Fibroblast of lung (primary cell): ENCODE data around the gene ITK. TPM values are rescaled to one million over a fixed set of nuclear protein-coding genes. Genes with fewer than 3 reads are reported as not detected.
"Not testable (repeated sequence)": the region's sequence is repeated elsewhere in the genome, so short reads cannot be mapped to it uniquely, and the experiment has no call there.

Source experiments
- DNase-seq, 2 donors: peaks; one replicate each; pipeline versions ENCODE4 v3.0.0 to v3.0.0-alpha.2; 2010; ENCODE audit warnings: low read depth in 2 of 2
- H2AFZ ChIP-seq: 2 replicates; pipeline ENCODE4 v1.5.1; 2012; ENCODE audit warnings: low read length, control low read depth, inconsistent platforms
- H3K27ac ChIP-seq: 2 replicates; pipeline ENCODE4 v1.5.1; 2011; ENCODE audit warnings: low read length, control low read depth; ENCODE audit not compliant: insufficient read depth
- H3K27me3 ChIP-seq: 2 replicates; pipeline ENCODE4 v1.5.1; 2011; ENCODE audit warnings: mild to moderate bottlenecking, low read length; ENCODE audit not compliant: control insufficient read depth, insufficient read depth
- H3K36me3 ChIP-seq: 2 replicates; pipeline ENCODE4 v1.5.1; 2011; ENCODE audit warnings: low read length; ENCODE audit not compliant: control insufficient read depth, insufficient read depth
- H3K4me1 ChIP-seq: 2 replicates; pipeline ENCODE4 v1.5.1; 2011; ENCODE audit warnings: low read length; ENCODE audit not compliant: control insufficient read depth, insufficient read depth; ENCODE audit errors: extremely low read depth
- H3K4me2 ChIP-seq: 2 replicates; pipeline ENCODE4 v1.5.1; 2011; ENCODE audit warnings: low read length, control low read depth; ENCODE audit not compliant: insufficient read depth; ENCODE audit errors: extremely low read depth
- H3K4me3 ChIP-seq, 4 experiments: fragments of 200-600 bp in 1 of 4; sonication (generic) in 1 of 4; replicated peaks in 1 of 4; 2 replicates each; pipeline ENCODE4 v1.5.1; 2011 to 2016; ENCODE audit warnings: low read length in 4 of 4, low read depth in 3 of 4, mild to moderate bottlenecking in 3 of 4, control low read depth in 2 of 4, inconsistent platforms in 1 of 4, mixed read lengths in 1 of 4; ENCODE audit not compliant: insufficient read depth in 1 of 4; ENCODE audit errors: control extremely low read depth in 1 of 4
- H3K79me2 ChIP-seq: 2 replicates; pipeline ENCODE4 v1.5.1; 2012; ENCODE audit warnings: mild to moderate bottlenecking, low read length, inconsistent platforms; ENCODE audit not compliant: control insufficient read depth, insufficient read depth
- H3K9ac ChIP-seq: 2 replicates; pipeline ENCODE4 v1.5.1; 2011; ENCODE audit warnings: mild to moderate bottlenecking, low read length, control low read depth; ENCODE audit not compliant: insufficient read depth
- H3K9me3 ChIP-seq: 2 replicates; pipeline ENCODE4 v1.5.1; 2012; ENCODE audit warnings: low read depth, low read length; ENCODE audit not compliant: control insufficient read depth, insufficient read depth
- H4K20me1 ChIP-seq: 2 replicates; pipeline ENCODE4 v1.5.1; 2011; ENCODE audit warnings: low read length; ENCODE audit not compliant: control insufficient read depth, insufficient read depth; ENCODE audit errors: extremely low read depth
- EZH2 ChIP-seq: IDR thresholded peaks from 2 replicates; pipeline ENCODE4 v1.5.1; 2012; ENCODE audit warnings: low read length, control low read depth, mild to moderate bottlenecking; ENCODE audit errors: missing control alignments
- polyA plus RNA-seq, 2 donors: library from polyadenylated mRNA; depleted of rRNA in 1 of 2; stranded (reverse) in 1 of 2; unstranded in 1 of 2; fragments of >200 nt; gene quantifications; 2 replicates each; pipeline ENCODE4 v1.2.1, GENCODE V29; 2011 to 2012; ENCODE audit warnings: missing spikeins in 1 of 2
- total RNA-seq: library from RNA; depleted of rRNA; stranded (reverse); fragments of >200 nt; gene quantifications from 2 replicates; pipeline ENCODE4 v1.2.1, GENCODE V29; 2014
- TF ChIP-seq, protein P1 (sequence below), 2 donors: IDR thresholded peaks in 1 of 2; conservative IDR thresholded peaks in 1 of 2; 1 replicate in 1 of 2; 2 replicates in 1 of 2; pipeline ENCODE4 v1.5.1; 2011 to 2012; ENCODE audit warnings: low read length in 2 of 2, control low read depth in 1 of 2, inconsistent platforms in 1 of 2, low read depth in 1 of 2, mild to moderate bottlenecking in 1 of 2

ITK gene
- total and polyA plus RNA-seq, 2 donors (not counting 1 experiment from before 2014, with no cell fraction given), result 0.17 TPM; not detected in 1

DNA sequence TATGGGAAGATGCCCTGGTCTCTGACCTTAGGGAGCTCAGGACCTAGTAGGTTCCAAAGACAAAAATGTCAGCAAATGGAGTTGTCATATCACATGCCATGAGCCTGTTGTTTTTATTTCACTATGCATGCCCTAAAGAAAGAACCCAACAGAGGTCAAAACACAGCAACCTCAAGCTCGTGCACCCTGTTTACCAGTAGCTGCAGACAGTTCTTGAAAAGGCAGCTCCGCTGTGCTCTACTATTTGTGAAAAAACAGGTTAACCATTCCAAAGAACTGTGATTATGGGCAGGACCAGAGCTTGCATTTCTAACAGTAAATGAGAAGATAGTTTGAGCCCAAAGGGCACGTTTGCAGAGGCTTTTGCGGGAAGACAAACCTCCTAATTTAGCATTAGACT lies 22.8 kb downstream of the ITK start:
- no peaks in the 10 kb centered on the region for H3K27me3 ChIP-seq
- H3K4me2 ChIP-seq, result no peak overlapping the region
- no peaks in the 10 kb centered on the region for H3K79me2 ChIP-seq
- H3K4me1 ChIP-seq, result no peaks in the 10 kb centered on the region
- H4K20me1 ChIP-seq, result no peaks in the 10 kb centered on the region
- H3K9ac ChIP-seq, result no peak overlapping the region
- no peak overlapping the region for H3K27ac ChIP-seq
- no peak overlapping the region for H2AFZ ChIP-seq
- TF ChIP-seq EZH2, result no peak
- TF ChIP-seq, protein P1, sequence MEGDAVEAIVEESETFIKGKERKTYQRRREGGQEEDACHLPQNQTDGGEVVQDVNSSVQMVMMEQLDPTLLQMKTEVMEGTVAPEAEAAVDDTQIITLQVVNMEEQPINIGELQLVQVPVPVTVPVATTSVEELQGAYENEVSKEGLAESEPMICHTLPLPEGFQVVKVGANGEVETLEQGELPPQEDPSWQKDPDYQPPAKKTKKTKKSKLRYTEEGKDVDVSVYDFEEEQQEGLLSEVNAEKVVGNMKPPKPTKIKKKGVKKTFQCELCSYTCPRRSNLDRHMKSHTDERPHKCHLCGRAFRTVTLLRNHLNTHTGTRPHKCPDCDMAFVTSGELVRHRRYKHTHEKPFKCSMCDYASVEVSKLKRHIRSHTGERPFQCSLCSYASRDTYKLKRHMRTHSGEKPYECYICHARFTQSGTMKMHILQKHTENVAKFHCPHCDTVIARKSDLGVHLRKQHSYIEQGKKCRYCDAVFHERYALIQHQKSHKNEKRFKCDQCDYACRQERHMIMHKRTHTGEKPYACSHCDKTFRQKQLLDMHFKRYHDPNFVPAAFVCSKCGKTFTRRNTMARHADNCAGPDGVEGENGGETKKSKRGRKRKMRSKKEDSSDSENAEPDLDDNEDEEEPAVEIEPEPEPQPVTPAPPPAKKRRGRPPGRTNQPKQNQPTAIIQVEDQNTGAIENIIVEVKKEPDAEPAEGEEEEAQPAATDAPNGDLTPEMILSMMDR (conservative IDR thresholded peaks at IDR 0.05 in 1 of 2, IDR thresholded peaks at IDR 0.05 in 1 of 2; ENCODE audit: low read depth in 1 of 2, low read length in 2 of 2), result no peak
- H3K36me3 ChIP-seq, result no peaks in the 10 kb centered on the region
- no peak for DNase-seq
- H3K9me3 ChIP-seq, result no peaks in the 10 kb centered on the region
- no peak overlapping the region for H3K4me3 ChIP-seq

DNA sequence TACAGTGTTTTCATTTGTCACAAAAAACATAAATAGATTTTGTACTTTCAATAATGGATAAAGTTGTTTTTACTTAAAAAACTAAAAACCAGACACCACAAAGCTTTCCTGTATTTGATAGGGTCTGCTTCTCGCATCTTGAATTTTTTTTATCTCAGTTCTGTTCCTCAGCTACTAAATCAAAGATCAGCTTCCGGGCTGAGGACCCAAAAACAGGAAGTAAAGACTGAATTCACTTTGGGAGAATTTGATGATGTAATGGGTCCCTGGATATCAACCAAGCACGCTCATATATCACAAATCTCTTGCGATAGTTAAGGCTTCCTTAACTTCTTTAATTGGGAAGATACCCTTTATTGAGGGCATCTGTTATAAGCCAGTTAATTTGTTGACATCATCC lies 24.1 kb downstream of the ITK start:
- H3K9ac ChIP-seq, result no peak overlapping the region
- no peak for DNase-seq
- no peak for TF ChIP-seq EZH2
- TF ChIP-seq, protein P1 (conservative IDR thresholded peaks at IDR 0.05 in 1 of 2, IDR thresholded peaks at IDR 0.05 in 1 of 2; ENCODE audit: low read depth in 1 of 2, low read length in 2 of 2), result no peak
- no peaks in the 10 kb centered on the region for H3K36me3 ChIP-seq
- no peaks in the 10 kb centered on the region for H3K4me1 ChIP-seq
- H3K9me3 ChIP-seq, result no peaks in the 10 kb centered on the region
- H2AFZ ChIP-seq, result no peak overlapping the region
- no peak overlapping the region for H3K27ac ChIP-seq
- H4K20me1 ChIP-seq, result no peaks in the 10 kb centered on the region
- H3K4me2 ChIP-seq, result no peak overlapping the region
- H3K27me3 ChIP-seq, result no peaks in the 10 kb centered on the region
- H3K79me2 ChIP-seq, result no peaks in the 10 kb centered on the region
- no peak overlapping the region for H3K4me3 ChIP-seq

DNA sequence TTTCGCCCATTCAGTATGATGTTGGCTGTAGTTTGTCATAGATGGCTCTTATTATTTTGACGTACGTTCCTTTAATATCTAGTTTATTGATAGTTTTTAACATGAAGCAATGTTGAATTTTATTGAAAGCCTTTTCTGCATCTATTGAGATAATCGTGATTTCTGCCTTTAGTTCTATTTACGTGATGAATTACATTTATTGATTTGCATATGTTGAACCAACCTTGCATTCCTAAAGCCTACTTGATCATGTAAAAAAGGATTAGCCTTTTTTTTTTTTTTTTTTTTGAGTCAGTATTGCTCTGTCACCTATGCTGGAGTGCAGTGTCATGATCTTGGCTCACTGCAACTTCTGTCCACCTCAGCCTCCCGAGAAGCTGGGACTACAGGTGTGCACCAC lies 25.1 kb downstream of the ITK start:
- no peaks in the 10 kb centered on the region for H3K36me3 ChIP-seq
- no peak overlapping the region for H3K4me2 ChIP-seq
- H3K9me3 ChIP-seq, result no peaks in the 10 kb centered on the region
- H3K27me3 ChIP-seq, result no peaks in the 10 kb centered on the region
- TF ChIP-seq, protein P1 (conservative IDR thresholded peaks at IDR 0.05 in 1 of 2, IDR thresholded peaks at IDR 0.05 in 1 of 2; ENCODE audit: low read depth in 1 of 2, low read length in 2 of 2), result no peak
- TF ChIP-seq EZH2, result no peak
- H4K20me1 ChIP-seq, result no peaks in the 10 kb centered on the region
- H3K4me1 ChIP-seq, result no peaks in the 10 kb centered on the region
- H3K9ac ChIP-seq, result no peak overlapping the region
- H3K4me3 ChIP-seq, result no peak overlapping the region
- H2AFZ ChIP-seq, result no peak overlapping the region
- no peak overlapping the region for H3K27ac ChIP-seq
- no peak for DNase-seq
- no peaks in the 10 kb centered on the region for H3K79me2 ChIP-seq

DNA sequence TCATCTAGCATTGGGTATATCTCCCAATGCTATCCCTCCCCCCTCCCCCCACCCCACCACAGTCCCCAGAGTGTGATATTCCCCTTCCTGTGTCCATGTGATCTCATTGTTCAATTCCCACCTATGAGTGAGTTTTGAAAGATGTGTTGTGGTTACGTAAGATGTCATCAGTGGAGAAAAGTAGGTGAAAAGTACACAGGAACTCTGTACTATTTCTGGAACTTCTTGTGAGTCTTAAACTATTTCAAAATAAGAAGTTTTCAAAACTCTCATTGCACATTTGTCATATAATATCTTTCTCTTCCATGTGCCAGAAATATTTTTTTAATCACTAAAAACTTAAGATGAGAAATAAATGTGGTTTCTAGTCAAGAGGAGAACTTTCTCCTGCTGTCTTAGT lies 30.0 kb downstream of the ITK start:
- H3K79me2 ChIP-seq, result not testable (repeated sequence)
- DNase-seq, result peak in 1 of 2 donors; percentile 5

More for the DNA sequence above, 30.0 kb downstream of the ITK start:
- not testable (repeated sequence) for H2AFZ ChIP-seq, H3K4me2 ChIP-seq, H3K4me1 ChIP-seq, H3K4me3 ChIP-seq, H3K9me3 ChIP-seq, H3K27me3 ChIP-seq, H4K20me1 ChIP-seq, H3K36me3 ChIP-seq, H3K9ac ChIP-seq, H3K27ac ChIP-seq
